Mesothelial cell of epicardium (in vitro differentiated cells): ENCODE results near the gene ATF3. TPM values are rescaled to one million over a fixed set of nuclear protein-coding genes. Genes with fewer than 3 reads are reported as not detected.

ENCODE experiments used
- DNase-seq, 2 experiments: peaks; one replicate each; pipeline ENCODE4 v3.0.0; 2021; ENCODE audit warnings: low spot score in 2 of 2; ENCODE audit not compliant: unreplicated experiment in 2 of 2
- H3K27ac Mint-ChIP-seq: 2 replicates; pipeline ENCODE4 v1.8.0; 2021; ENCODE audit warnings: mixed read lengths
- H3K27me3 Mint-ChIP-seq: 2 replicates; pipeline ENCODE4 v1.8.0; 2021; ENCODE audit warnings: low read depth, mixed read lengths
- H3K36me3 Mint-ChIP-seq: 2 replicates; pipeline ENCODE4 v1.8.0; 2021; ENCODE audit warnings: mixed read lengths
- H3K4me1 Mint-ChIP-seq: 2 replicates; pipeline ENCODE4 v1.8.0; 2021; ENCODE audit warnings: mixed read lengths
- H3K4me3 Mint-ChIP-seq: 2 replicates; pipeline ENCODE4 v1.8.0; 2021; ENCODE audit warnings: mild to moderate bottlenecking, moderate library complexity, mixed read lengths
- H3K9me3 Mint-ChIP-seq: 2 replicates; pipeline ENCODE4 v1.8.0; 2021; ENCODE audit warnings: mixed read lengths
- total RNA-seq: library from RNA; stranded (reverse); gene quantifications from 3 replicates; pipeline ENCODE4 v1.2.1, GENCODE V29; 2021
- TF ChIP-seq, protein P1 (sequence below): fragments of 200-600 bp; sonication (generic); IDR thresholded peaks from one replicate; pipeline ENCODE4 v1.5.0; 2021; ENCODE audit warnings: antibody characterized with exemption; ENCODE audit not compliant: unreplicated experiment

The ATF3 gene
- total RNA-seq, 1 donor from 2014 or later: 147 TPM

DNA sequence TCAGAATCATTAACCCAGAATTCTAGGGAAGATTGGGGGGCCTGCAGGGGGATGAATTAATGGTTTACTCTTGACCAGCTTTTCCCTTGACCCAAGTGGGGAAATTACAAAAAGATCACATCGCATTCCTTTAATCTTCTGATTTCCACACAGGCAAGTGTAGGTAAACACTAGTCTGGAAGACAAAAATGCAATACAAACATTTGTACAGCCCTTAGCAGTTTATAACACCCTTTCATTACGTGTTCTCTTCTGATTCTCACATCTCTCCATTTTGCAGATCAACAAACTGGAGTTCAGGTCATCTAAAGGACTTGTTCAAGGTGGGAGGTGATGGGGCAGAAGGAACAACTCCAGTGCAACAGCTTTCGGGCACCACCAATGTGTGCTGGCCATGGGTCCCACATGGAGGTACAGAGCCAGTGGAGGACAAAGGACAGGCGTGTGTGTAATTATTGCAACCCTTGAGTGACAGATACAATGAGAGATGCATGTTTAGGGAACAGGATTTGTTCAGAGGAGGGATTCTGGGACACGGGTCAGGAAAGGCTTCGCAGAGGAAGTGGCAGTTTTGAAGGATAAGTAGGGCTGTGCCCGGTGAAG, 20.4 kb downstream of the ATF3 start:
- TF ChIP-seq, protein P1, sequence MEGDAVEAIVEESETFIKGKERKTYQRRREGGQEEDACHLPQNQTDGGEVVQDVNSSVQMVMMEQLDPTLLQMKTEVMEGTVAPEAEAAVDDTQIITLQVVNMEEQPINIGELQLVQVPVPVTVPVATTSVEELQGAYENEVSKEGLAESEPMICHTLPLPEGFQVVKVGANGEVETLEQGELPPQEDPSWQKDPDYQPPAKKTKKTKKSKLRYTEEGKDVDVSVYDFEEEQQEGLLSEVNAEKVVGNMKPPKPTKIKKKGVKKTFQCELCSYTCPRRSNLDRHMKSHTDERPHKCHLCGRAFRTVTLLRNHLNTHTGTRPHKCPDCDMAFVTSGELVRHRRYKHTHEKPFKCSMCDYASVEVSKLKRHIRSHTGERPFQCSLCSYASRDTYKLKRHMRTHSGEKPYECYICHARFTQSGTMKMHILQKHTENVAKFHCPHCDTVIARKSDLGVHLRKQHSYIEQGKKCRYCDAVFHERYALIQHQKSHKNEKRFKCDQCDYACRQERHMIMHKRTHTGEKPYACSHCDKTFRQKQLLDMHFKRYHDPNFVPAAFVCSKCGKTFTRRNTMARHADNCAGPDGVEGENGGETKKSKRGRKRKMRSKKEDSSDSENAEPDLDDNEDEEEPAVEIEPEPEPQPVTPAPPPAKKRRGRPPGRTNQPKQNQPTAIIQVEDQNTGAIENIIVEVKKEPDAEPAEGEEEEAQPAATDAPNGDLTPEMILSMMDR: no peak
- H3K4me1 Mint-ChIP-seq: peaks cover 3% of the 10 kb centered on the region
- DNase-seq: no peak
- H3K27me3 Mint-ChIP-seq: peaks cover 7% of the 10 kb centered on the region
- H3K4me3 Mint-ChIP-seq: no peak overlapping the region
- no peak overlapping the region for H3K27ac Mint-ChIP-seq
- no peaks in the 10 kb centered on the region for H3K36me3 Mint-ChIP-seq
- H3K9me3 Mint-ChIP-seq: no peaks in the 10 kb centered on the region

DNA sequence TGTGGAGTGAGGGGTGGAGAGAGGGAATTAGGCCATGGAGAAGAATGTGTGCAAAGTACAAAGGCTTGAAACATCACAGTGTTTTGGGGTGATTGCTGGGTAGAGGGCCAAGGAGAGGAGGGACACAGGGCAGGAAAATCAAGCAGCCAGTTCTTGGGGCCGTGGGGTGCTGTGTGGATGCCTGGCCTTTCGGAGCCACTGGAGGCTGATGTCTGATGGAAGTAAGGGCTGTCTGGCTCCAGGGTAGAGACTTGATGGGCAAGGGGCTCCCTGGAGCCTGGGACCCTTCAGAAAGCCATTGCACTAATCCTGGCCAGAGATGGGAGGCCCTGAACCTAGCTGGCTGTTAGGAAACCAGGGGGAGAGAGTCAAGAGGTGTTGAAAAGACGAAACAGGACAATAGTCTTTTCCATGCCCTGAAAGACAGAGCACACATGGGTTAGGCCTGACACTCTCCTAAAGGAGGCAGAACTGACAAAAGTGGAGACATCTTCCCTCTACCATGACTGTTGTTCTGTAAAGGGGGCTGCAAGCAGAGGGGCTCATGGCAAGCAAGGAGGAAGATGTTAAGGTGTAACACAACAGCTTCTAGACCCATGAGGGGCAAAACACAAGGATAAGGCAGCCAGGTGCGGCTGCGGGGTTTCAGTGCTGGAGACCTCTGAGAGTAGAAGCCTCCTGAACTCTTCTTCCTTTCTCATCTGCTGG, 21.0 kb downstream of the ATF3 start:
- Mint-ChIP-seq H3K9me3 (peaks cover 4% of the 10 kb centered on the region), H3K4me3 (no peak overlapping the region), H3K27ac (no peak overlapping the region), H3K27me3 (peaks cover 7% of the 10 kb centered on the region), H3K36me3 (no peaks in the 10 kb centered on the region), H3K4me1 (peaks cover 3% of the 10 kb centered on the region)
- TF ChIP-seq, protein P1: no peak
- DNase-seq: no peak

DNA sequence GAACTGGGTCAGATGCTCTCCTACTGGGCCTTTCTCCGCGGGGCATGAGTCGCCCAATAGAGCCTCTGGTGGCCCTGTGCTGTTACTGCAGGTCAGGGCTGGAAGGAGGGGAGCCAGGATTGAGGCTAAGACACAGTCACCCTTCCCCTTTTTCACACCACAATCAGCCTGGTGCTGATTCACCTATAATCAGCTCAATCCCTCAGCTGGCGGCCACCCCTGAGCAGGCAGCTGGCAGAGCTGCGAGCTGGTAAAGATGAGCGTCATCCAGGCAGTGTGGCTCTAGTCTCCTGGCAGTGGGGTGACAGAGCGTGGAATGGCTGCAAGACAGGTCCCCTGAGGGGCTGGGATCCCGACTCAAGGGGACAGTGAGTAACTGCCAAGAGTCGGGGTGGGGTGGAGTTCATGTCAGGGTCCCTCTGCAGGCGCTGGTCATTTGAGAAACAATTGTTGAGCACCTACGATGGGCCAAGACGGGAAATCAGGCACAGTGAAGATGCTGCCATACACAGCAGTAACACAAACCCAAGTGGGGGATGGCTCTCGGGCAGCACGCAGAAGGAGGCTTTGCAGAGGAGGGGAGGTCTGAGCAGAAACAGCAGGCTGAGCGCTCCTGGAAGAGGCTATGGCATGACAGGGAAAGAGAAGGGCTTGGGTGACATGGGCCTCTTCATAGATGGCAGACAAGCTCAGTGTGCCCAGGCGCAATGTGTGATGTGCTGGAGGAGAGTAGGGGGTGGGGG, 21.8 kb downstream of the ATF3 start:
- Mint-ChIP-seq H3K27ac (no peak overlapping the region), H3K9me3 (peaks cover 7% of the 10 kb centered on the region), H3K4me3 (no peak overlapping the region), H3K27me3 (peaks cover 5% of the 10 kb centered on the region), H3K4me1 (peaks cover 8% of the 10 kb centered on the region), H3K36me3 (no peaks in the 10 kb centered on the region)
- TF ChIP-seq, protein P1: peak; percentile 79
- peak in 1 of 2 experiments; percentile 65 for DNase-seq

DNA sequence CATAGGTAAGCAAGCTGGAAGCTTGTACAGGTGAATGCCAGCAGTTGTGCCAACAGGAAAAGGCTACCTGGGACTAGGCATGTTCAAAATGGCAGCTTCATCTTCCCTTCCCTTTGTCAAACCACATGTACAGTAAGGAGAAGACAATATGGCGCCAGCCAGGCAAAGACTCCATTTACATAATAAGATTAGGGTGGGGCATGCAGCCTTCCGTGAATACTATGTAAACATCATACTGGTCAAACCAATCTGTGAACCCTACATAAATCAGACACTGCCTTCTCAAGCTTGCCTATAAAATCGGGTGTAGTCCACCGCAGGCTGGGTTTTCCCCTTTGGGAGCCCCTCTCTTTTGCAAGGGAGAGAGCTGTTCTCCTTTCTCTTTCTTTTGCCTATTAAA, 24.6 kb downstream of the ATF3 start:
- peaks cover 28% of the 10 kb centered on the region for H3K4me1 Mint-ChIP-seq
- TF ChIP-seq, protein P1: no peak
- H3K27ac Mint-ChIP-seq: no peak overlapping the region
- H3K36me3 Mint-ChIP-seq: no peaks in the 10 kb centered on the region
- H3K9me3 Mint-ChIP-seq: peaks cover 7% of the 10 kb centered on the region
- H3K4me3 Mint-ChIP-seq: no peak overlapping the region
- no peak for DNase-seq
- peaks cover 7% of the 10 kb centered on the region for H3K27me3 Mint-ChIP-seq

DNA sequence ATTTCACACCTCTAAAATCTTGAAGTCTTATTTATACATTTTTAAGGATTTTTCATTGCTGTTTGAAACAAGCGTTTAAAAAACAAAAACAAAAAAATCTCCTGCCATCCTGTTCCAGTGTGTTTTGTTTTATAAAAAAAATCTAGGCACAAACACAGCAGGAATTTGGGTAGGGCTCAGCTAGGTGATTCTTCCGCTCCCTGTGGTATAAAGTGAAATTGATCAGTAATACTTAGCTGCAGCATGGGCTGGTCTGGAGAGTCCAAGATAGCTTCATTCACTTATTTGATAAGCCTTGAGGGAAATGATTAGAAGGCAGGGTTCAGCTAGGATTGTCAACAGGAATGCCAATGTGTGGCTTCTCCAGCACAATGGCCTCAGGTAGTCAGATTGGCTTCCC, 25.7 kb downstream of the ATF3 start:
- TF ChIP-seq, protein P1: no peak
- Mint-ChIP-seq H3K36me3 (no peaks in the 10 kb centered on the region), H3K9me3 (peaks cover 7% of the 10 kb centered on the region), H3K4me1 (peaks cover 27% of the 10 kb centered on the region), H3K4me3 (no peak overlapping the region), H3K27ac (no peak overlapping the region), H3K27me3 (peaks cover 9% of the 10 kb centered on the region)
- DNase-seq: no peak
